K562 (cell line): Measurements from ENCODE around the gene TMEM88. TPM values are rescaled to one million over a fixed set of nuclear protein-coding genes. Genes with fewer than 3 reads are reported as not detected.

Experiments used
- ATAC-seq: fragments of 200-7000 bp; cut with Tn5 transposase; 3 replicates; pipeline ENCODE4 v1.9.1; 2020; ENCODE audit warnings: moderate library complexity
- BruUV-seq: library from RNA; stranded (reverse); fragments of 400-500 nt; replicated peaks from 2 replicates; lab custom pipeline; 2021; lab: Mats Ljungman, UMichigan
- CTCF ChIA-PET: fragments of 300-600 bp; formaldehyde crosslinking; extraction: SDS; loops from one replicate; lab custom pipeline; 2021; ENCODE audit warnings: low intra/inter-chr PET ratio; lab: Yijun Ruan, JAX
- POLR2A ChIA-PET: fragments of 300-600, 350-650 bp; sonication (Branson Sonifier 250); formaldehyde crosslinking; extraction: SDS; loops from one replicate; lab custom pipeline; 2021; ENCODE audit warnings: antibody characterized with exemption, inconsistent platforms; lab: Yijun Ruan, JAX
- DNase-seq, 4 experiments: peaks; one replicate each; pipeline versions ENCODE4 v3.0.0 to v3.0.0-alpha.2; 2011 to 2018; ENCODE audit warnings: low spot score in 3 of 4, mixed read lengths in 3 of 4; ENCODE audit errors: extremely low read depth in 1 of 4
- FAIRE-seq: peaks from 2 replicates; lab custom pipeline; 2011; peaks lifted over from hg19 to GRCh38; lab: Jason Lieb, UNC
- H2AFZ ChIP-seq: 2 replicates; pipeline ENCODE4 v1.6.0; 2011; ENCODE audit warnings: low read depth, low read length, control low read depth, inconsistent platforms
- H3K27ac ChIP-seq: fragments of 200-600 bp; 3 replicates; pipeline ENCODE4 v1.8.0; 2011; ENCODE audit warnings: low read depth, mild to moderate bottlenecking, control low read depth, inconsistent platforms, low read length, moderate library complexity, mixed read lengths; ENCODE audit errors: extremely low read depth
- H3K27me3 ChIP-seq, 2 experiments: fragments of 300-600 bp in 1 of 2; 2 replicates in 1 of 2; 3 replicates in 1 of 2; pipeline versions ENCODE4 v1.6.0 to v1.8.0; 2011; ENCODE audit warnings: inconsistent platforms in 2 of 2, low read length in 2 of 2, mild to moderate bottlenecking in 1 of 2, mixed read lengths in 1 of 2, moderate library complexity in 1 of 2; ENCODE audit not compliant: control insufficient read depth in 2 of 2, insufficient read depth in 2 of 2
- H3K36me3 ChIP-seq: fragments of 300-600 bp; 3 replicates; pipeline ENCODE4 v1.8.0; 2011; ENCODE audit warnings: mild to moderate bottlenecking, low read length, inconsistent platforms; ENCODE audit not compliant: control insufficient read depth, insufficient read depth
- H3K4me1 ChIP-seq, 2 experiments: fragments of 200-600 bp in 1 of 2; replicated peaks in 1 of 2; 2 replicates in 1 of 2; 3 replicates in 1 of 2; pipeline versions ENCODE4 v1.5.1 to v1.8.0; 2011; ENCODE audit warnings: inconsistent platforms in 2 of 2, low read length in 2 of 2, mild to moderate bottlenecking in 1 of 2, mixed read lengths in 1 of 2, moderate library complexity in 1 of 2; ENCODE audit not compliant: control insufficient read depth in 2 of 2, insufficient read depth in 2 of 2
- H3K4me2 ChIP-seq: 2 replicates; pipeline ENCODE4 v1.6.1; 2011; ENCODE audit warnings: low read length, control low read depth, inconsistent platforms, mixed read lengths; ENCODE audit not compliant: insufficient read depth
- H3K4me3 ChIP-seq: fragments of 200-600 bp; sonication (generic), shearing (Covaris generic); 2 replicates; pipeline ENCODE4 v1.5.1; 2016; ENCODE audit warnings: control low read depth, inconsistent platforms
- H3K79me2 ChIP-seq: fragments of 200-600 bp; 3 replicates; pipeline ENCODE4 v1.8.0; 2011; ENCODE audit warnings: low read length, inconsistent platforms; ENCODE audit not compliant: control insufficient read depth, insufficient read depth
- H3K9ac ChIP-seq, 2 experiments: 2 replicates each; pipeline versions ENCODE4 v1.6.0 to v1.6.1; 2011; ENCODE audit warnings: low read depth in 2 of 2, low read length in 2 of 2, control low read depth in 1 of 2, inconsistent platforms in 1 of 2, mild to moderate bottlenecking in 1 of 2, mixed read lengths in 1 of 2; ENCODE audit not compliant: insufficient read depth in 1 of 2
- H3K9me1 ChIP-seq: one replicate; pipeline ENCODE4 v1.6.0; 2011; ENCODE audit warnings: inconsistent platforms, mild to moderate bottlenecking, low read length, moderate library complexity; ENCODE audit not compliant: control insufficient read depth, insufficient read depth
- H3K9me3 ChIP-seq: replicated peaks from 2 replicates; pipeline ENCODE4 v1.5.1; 2011; ENCODE audit warnings: low read depth, low read length, inconsistent platforms; ENCODE audit not compliant: control insufficient read depth, insufficient read depth
- H4K20me1 ChIP-seq: replicated peaks from 2 replicates; pipeline ENCODE4 v1.6.1; 2011; ENCODE audit warnings: low read length, inconsistent platforms, mixed read lengths; ENCODE audit not compliant: control insufficient read depth, insufficient read depth
- ARID1B ChIP-seq: fragments of 450-650 bp; IDR thresholded peaks from 2 replicates; pipeline ENCODE4 v1.6.1; 2016; ENCODE audit warnings: antibody characterized with exemption, mild to moderate bottlenecking, inconsistent platforms
- ASH1L ChIP-seq: fragments of 450-650 bp; IDR thresholded peaks from 2 replicates; pipeline ENCODE4 v1.6.1; 2018; ENCODE audit warnings: borderline replicate concordance, mild to moderate bottlenecking, low read depth; ENCODE audit not compliant: partially characterized antibody
- CEBPB ChIP-seq: fragments of 450-650 bp; IDR thresholded peaks from 2 replicates; pipeline ENCODE4 v1.6.1; 2016; ENCODE audit warnings: missing genetic modification characterization, missing compliant biosample characterization
- CSDE1 ChIP-seq, 2 experiments: fragments of 450-650 bp; IDR thresholded peaks; 2 replicates each; pipeline ENCODE4 v1.6.1; 2016; ENCODE audit warnings: mild to moderate bottlenecking in 1 of 2
- EP400 ChIP-seq: fragments of 450-650 bp; IDR thresholded peaks from 2 replicates; pipeline ENCODE4 v1.6.1; 2017; ENCODE audit warnings: antibody characterized with exemption, mild to moderate bottlenecking, moderate library complexity
- GTF2E2 ChIP-seq: fragments of 200-800 bp; sonication (Bioruptor generic); IDR thresholded peaks from 2 replicates; pipeline ENCODE4 v1.6.1; 2016; ENCODE audit warnings: missing genetic modification characterization, missing compliant biosample characterization
- HCFC1 ChIP-seq: IDR thresholded peaks from 2 replicates; pipeline ENCODE4 v1.6.1; 2012; ENCODE audit warnings: low read depth, low read length, improper control_type of control experiment
- NELFE ChIP-seq: IDR thresholded peaks from 2 replicates; pipeline ENCODE4 v1.6.1; 2011; ENCODE audit warnings: mild to moderate bottlenecking; ENCODE audit not compliant: insufficient read depth, insufficient read length
- NONO ChIP-seq, 2 experiments: fragments of 200-400 bp in 1 of 2; fragments of 450-650 bp in 1 of 2; formaldehyde crosslinking in 1 of 2; IDR thresholded peaks; 2 replicates each; pipeline ENCODE4 v1.6.1; 2017; ENCODE audit warnings: low read depth in 2 of 2, mild to moderate bottlenecking in 2 of 2, moderate library complexity in 2 of 2, low read length in 1 of 2
- PRMT5 ChIP-seq: sonication (generic); formaldehyde crosslinking; IDR thresholded peaks from 2 replicates; pipeline ENCODE4 v1.5.0; 2020; ENCODE audit warnings: missing genetic modification reagents
- U2AF1 ChIP-seq: fragments of 200-400 bp; formaldehyde crosslinking; optimal IDR thresholded peaks from 2 replicates; pipeline ENCODE3; 2017; ENCODE audit warnings: mild to moderate bottlenecking, low read depth, low read length, moderate library complexity
- ZBTB5 ChIP-seq: fragments of 450-650 bp; IDR thresholded peaks from 2 replicates; pipeline ENCODE4 v1.6.1; 2017; ENCODE audit warnings: antibody characterized with exemption
- ZKSCAN8 ChIP-seq: fragments of 200-800 bp; sonication (Bioruptor generic); IDR thresholded peaks from 2 replicates; pipeline ENCODE4 v1.6.1; 2016; ENCODE audit warnings: missing genetic modification characterization, missing compliant biosample characterization
- ZNF408 ChIP-seq: fragments of 250-450 bp; sonication (Bioruptor Pico); IDR thresholded peaks from 2 replicates; pipeline ENCODE4 v1.4.0; 2020; ENCODE audit warnings: low read depth, mild to moderate bottlenecking, moderate library complexity
- ZNF561 ChIP-seq: fragments of 450-650 bp; formaldehyde crosslinking; conservative IDR thresholded peaks from 2 replicates; pipeline ENCODE4 v1.4.0; 2020; ENCODE audit warnings: mild to moderate bottlenecking, moderate library complexity
- ZNF77 ChIP-seq: fragments of 250-450 bp; sonication (Bioruptor Pico); IDR thresholded peaks from 2 replicates; pipeline ENCODE4 v1.5.0; 2020
- WGBS: fragments of 100-300 bp; shearing (Covaris generic); methylation state at CpG from one replicate; pipeline ENCODE4 v1.1.6; 2016; ENCODE audit warnings: low coverage, mixed read lengths; ENCODE audit not compliant: insufficient coverage; ENCODE audit errors: missing lambda C conversion rate; 5-methylcytosine and 5-hydroxymethylcytosine counted together
- in situ Hi-C: fragments of 300-500 bp; cut with MboI; formaldehyde crosslinking; loops from 4 replicates; pipeline ENCODE4 v1.15.0; 2018; ENCODE audit warnings: inconsistent platforms, mixed read lengths
- intact Hi-C: fragments of 100-400 bp; cut with micrococcal nuclease; formaldehyde crosslinking; loops from 2 replicates; pipeline ENCODE4 v1.14.2; 2022
- polyA plus RNA-seq, 8 experiments: library from polyadenylated mRNA; depleted of rRNA in 4 of 8; stranded (reverse) in 5 of 8; unstranded in 3 of 8; fragments of >200 nt; fragmentation: Nextera tagmentation in 2 of 8; fragmentation: Illumina TruSeq in 1 of 8; extraction: Ambion mirVana in 2 of 8; extraction: Trizol in 1 of 8; gene quantifications; 2 replicates each; pipeline versions ENCODE4 v1.2.1 to v1.2.3, GENCODE V29; 2011 to 2014; ENCODE audit warnings: inconsistent platforms in 1 of 8, missing spikeins in 1 of 8
- total RNA-seq, 7 experiments: library from RNA; depleted of rRNA in 6 of 7; stranded (reverse); fragments of >200 nt in 6 of 7; fragmentation: Illumina TruSeq in 2 of 7; extraction: Trizol in 2 of 7; gene quantifications; 2 replicates each; pipeline versions ENCODE4 v1.2.1 to v1.2.3, GENCODE V29; 2011 to 2021; ENCODE audit warnings: low replicate concordance in 1 of 7
- TF ChIP-seq, protein P1 (sequence below): sonication (generic); formaldehyde crosslinking; IDR thresholded peaks from 2 replicates; pipeline ENCODE4 v1.8.0; 2022; ENCODE audit warnings: missing genetic modification reagents, mild to moderate bottlenecking, moderate library complexity, borderline replicate concordance

TMEM88 gene
- total and polyA plus RNA-seq, 9 of the 15 experiments (the other 6 are each of a cell fraction or from before 2014, with no cell fraction given): 0.10 to 1.4 (median 0.36) TPM; not detected in 3

DNA sequence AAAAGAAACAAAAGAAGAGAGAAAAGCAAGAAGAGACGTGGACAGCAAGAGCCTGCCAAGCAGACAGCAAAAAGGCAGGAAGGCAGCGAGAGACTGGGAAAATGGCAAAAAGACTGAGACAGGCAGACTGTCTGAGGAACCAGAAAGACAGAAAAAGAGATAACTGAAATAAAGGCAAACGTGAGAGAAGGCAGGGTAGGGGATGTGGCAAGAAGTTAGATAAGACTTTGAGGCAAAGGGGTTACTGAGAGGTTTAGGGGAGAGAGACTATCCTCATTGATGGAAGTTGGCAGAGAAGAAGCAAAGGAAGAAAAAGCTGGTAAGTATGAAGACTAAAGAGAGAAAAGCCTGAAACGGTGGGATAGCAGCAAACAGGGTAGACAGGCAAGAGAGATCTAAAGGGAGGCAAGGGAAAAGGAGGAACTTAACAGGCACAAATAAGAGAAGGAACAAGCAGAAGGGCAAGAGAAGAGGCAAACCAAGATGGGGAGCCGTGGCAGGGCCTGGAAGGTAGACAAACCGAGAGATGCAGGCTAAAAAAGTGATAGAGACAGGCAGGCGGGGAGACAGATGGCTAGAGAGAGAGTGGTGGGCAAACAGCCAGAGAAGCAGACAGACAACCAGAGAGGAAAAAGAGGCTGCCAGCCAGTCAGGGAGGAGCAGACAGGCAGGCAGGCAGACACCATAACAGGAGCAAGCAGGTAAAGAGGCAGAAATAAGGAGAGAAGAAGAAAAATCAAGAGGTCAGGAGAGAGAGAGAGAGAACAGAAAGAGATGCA is 26.6 kb downstream of the TMEM88 start (continued):
- TF ChIP-seq ZNF408 (CRISPR knock-in tag) (no peak), CSDE1 (IDR thresholded peaks at IDR 0.05) (no peak), HCFC1 (no peak), CEBPB (tag) (0 out of 2 replicates have a peak, but pooled peaks have one; percentile 10), ARID1B (peak; percentile 19; the same call in 1 of the 2 replicates), ZNF77 (CRISPR knock-in tag) (no peak), NELFE (no peak)
- TF ChIP-seq, all 486 proteins: peak for 3

- BruUV-seq: no TSS peak
Observed at GRCh38 chr17:7882068-7882467, 27.2 kb downstream of the TMEM88 start.

More at GRCh38 chr17:7882068-7882467, 27.2 kb downstream of the TMEM88 start:
- TF ChIP-seq ZNF561 (CRISPR knock-in tag) (no peak), PRMT5 (no peak), GTF2E2 (tag) (no peak), ZBTB5 (no peak), EP400 (no peak), ZKSCAN8 (CRISPR knock-in tag) (no peak), ASH1L (no peak), NONO (IDR thresholded peaks at IDR 0.05; ENCODE audit: low read depth in 2 of 2, low read length in 1 of 2) (no peak), U2AF1 (no peak)
- TF ChIP-seq, protein P1, sequence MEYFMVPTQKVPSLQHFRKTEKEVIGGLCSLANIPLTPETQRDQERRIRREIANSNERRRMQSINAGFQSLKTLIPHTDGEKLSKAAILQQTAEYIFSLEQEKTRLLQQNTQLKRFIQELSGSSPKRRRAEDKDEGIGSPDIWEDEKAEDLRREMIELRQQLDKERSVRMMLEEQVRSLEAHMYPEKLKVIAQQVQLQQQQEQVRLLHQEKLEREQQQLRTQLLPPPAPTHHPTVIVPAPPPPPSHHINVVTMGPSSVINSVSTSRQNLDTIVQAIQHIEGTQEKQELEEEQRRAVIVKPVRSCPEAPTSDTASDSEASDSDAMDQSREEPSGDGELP: no peak
- CTCF ChIA-PET: no interaction called here
- no peak overlapping the region for H3K4me3 ChIP-seq
- no peak overlapping the region; the same call in 2 of the 3 replicates for H3K27ac ChIP-seq
- DNase-seq: no peak
- H4K20me1 ChIP-seq: no peaks in the 10 kb centered on the region
- H3K9me3 ChIP-seq: no peaks in the 10 kb centered on the region
- no peaks in the 10 kb centered on the region for H3K27me3 ChIP-seq
- FAIRE-seq: peak; percentile 46
- H3K9ac ChIP-seq: peak overlapping the region in 1 of 2 experiments; percentile 43; a peak in 2 of 4 replicates
- POLR2A ChIA-PET: interaction anchor here (1.2 to 2.1 kb wide), 2 partner anchors 8 to 39 kb away, joined by 5 to 13 read pairs; no protein-coding TSS in a partner anchor
- H3K36me3 ChIP-seq: peaks cover 34% of the 10 kb centered on the region; the same call in 2 of the 3 replicates
- H3K4me1 ChIP-seq: peaks cover 20 to 31% of the 10 kb centered on the region in 2 experiments
- ATAC-seq: no peak
- in situ Hi-C loops (no loop called here), intact Hi-C loops (no loop called here)
- 59% methylated on average over 4 of the region's 7 CpGs for WGBS
- peak overlapping the region; percentile 55 for H3K4me2 ChIP-seq
- H3K79me2 ChIP-seq: peaks cover 39% of the 10 kb centered on the region
- H3K9me1 ChIP-seq: no peaks in the 10 kb centered on the region
- no peak overlapping the region for H2AFZ ChIP-seq
